H4 (cell line): ENCODE measurements around the gene CDK14. TPM values are rescaled to one million over a fixed set of nuclear protein-coding genes. Genes with fewer than 3 reads are reported as not detected.

Experiments
- total RNA-seq: library from RNA; depleted of rRNA; stranded (reverse); fragments of >200 nt; shearing (Covaris generic); gene quantifications from 2 replicates; pipeline ENCODE4 v1.2.3, GENCODE V29; 2014; rRNA removed

CDK14 gene
- total RNA-seq, 1 experiment from 2014 or later = 14.0 TPM

Other genes starting within 250 kb of the CDK14 start
- 23.1 and 28.2 TPM in 2 replicates for gene GTPBP10, start 249.6 kb upstream of the CDK14 start, total RNA-seq
- gene CLDN12, start 192.9 kb upstream of the CDK14 start, total RNA-seq = 31.2 and 40.5 TPM in 2 replicates
- gene PTTG1IP2, start 126.7 kb upstream of the CDK14 start, total RNA-seq = not detected in 2 replicates